G401.6 (cell line): ENCODE results near the gene CCL22.
"Not testable (repeated sequence)": the region's sequence is repeated elsewhere in the genome, so short reads cannot be mapped to it uniquely, and the experiment has no call there.

ENCODE experiments used
- FAIRE-seq: peaks from 2 replicates; lab custom pipeline; 2012; peaks lifted over from hg19 to GRCh38; lab: Jason Lieb, UNC

The CCL22 gene

DNA sequence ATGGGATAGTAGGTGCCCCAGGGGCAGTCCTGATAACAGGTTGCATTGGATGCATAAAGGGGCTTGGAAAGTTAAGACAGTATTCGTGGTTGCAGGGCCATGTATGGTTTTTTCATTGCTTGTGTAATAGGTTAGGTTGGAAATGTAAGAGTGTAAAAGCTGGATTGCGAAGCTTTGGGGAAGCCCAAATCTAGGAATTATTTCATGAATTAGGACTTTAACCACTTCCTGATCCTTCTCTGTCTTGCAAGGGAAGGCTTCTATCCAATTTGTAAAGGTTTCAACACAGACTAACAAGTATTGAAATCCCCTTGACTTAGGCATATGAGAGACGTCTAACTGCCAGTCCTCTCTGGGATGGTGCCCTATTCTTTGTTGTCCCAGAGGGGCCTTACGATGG is 38.2 kb downstream of the CCL22 start:
- no peak for FAIRE-seq

DNA sequence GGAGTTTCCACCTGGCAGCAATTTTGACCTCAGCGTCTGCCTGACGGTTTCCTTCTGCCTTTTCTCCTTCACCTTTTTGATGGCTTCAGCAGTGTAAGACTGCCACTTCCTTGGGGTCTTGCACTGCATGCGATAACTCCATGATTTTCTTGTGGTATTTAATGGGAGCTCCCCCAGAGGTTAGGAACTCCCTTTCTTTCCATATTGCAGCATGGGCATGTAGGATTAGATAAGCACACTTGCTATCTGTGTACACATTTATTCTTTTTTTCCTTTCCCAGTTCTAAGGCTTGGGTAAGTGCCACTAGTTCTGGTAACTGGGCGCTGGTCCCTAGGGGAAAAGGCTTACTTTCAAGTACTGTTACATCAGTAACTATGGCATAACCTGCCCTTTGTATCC is 38.9 kb downstream of the CCL22 start:
- not testable (repeated sequence) for FAIRE-seq

DNA sequence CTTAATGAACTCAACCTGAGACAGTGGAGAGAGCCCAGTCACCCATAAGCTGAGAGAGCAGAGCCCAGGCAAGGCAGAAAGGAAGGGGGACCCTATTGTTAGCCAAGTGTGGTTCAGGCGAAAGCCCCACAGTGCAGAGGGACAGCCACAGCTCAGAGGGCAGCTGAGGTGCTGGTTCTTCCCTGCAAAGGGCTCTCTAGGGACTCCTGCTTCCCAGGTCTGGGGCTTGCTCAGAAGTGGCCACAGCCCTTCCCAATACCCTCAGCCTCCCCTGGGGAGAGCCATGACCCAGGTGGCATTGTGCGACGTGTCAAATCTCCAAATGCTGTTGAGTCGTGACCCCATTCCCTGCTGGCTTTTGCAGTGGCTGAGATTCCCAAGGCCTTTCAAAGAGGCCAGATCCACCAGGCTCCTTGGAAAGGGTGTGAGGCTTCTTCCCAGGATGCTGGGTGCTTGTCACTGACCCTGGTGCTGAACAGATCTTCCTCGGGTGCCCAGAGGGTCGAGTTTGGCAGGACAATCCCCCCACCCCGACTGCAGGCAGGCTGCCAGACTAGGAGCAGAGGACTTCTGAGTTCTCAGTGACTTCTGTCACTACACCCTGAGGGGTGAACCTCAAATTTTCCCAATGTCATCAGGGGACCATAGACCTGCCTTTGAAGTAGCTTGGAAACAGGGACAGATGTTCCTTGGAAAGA is 43.5 kb downstream of the CCL22 start:
- no peak for FAIRE-seq

DNA sequence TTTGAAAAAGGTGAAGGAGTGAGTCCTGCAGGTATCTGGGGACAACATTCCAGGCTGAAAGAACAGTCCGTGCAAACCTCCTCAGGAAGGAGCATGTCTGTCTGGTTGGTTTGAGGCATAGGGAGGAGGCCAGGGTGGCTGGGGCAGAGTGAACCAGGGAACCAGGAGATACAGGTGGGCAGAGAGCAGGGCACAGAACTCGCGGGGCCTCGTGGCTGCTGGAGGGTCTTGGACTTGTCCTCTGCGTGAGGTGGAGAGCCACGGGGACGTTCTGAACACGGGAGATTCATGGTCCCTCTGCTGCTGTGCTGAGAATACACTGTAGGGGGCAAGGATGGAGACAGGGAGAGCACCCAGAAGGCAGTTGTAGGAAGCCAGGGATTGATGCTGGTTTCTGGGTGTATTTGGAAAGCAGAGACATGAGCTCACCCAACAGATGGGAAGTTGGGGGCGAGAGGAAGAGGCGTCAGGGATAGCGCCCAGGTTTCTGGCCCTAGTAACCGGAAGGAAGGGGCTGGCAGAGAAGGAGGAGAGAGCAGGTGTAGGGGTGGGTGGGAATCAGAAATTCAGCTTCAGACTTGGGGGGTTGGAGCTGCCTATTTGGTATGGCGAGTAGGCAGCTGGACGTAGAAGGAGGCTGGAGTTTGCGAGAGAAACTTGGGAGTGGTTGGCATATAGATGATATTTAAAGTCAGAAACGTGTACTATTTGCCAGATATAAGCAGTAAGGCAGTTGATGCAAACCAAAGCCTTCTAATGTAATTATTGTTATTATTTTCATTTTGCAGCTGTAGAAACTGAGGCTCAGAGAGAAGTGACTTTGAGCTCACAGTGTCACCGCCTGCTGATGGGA is 45.6 kb downstream of the CCL22 start, which contains the start of gene CCL17:
Gene CCL17 (plus strand): TSS at position 803 of the 853 bp plus-strand sequence. CDS start 9,166 bp downstream, outside the sequence.
- FAIRE-seq = no peak

DNA sequence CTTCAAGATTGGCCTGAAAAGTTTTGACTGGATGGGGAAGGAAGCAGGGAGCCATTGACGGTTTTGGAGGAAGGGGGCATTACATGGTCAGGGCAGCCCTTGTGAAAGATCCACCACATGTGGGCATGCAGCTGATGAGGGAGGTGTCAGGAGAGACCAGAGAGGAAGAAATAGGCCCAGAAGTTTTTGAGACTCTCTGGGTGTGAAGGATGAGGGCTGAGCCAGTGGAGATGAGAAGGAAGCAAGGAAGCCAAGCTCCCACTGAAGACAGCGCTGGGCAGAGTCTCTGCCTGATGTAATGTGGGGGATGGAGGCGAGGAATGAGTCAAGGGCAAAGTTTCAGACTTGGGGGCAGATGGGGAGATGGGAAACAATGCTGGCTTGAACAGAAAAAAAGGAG is 46.5 kb downstream of the CCL22 start:
- FAIRE-seq = no peak

DNA sequence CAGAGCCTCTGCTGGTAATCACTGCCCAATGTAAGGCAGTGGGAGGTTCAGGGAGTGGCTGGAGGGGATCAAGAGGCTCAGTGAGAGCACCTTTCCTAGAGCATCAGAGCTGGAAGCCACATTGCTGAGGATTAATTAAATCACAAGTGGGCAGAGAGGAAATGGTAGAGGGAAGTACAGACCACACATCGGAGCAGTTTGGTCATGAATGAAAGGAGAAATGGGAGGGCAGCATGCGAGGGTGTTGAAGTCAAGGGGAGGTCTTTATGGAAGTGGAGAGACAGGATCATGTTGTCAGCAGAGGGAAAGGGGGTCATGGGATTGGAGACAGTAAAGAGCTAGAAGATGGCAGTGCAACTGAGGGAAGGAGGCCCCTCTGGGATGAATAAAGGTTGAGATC is 48.3 kb downstream of the CCL22 start:
- no peak for FAIRE-seq

DNA sequence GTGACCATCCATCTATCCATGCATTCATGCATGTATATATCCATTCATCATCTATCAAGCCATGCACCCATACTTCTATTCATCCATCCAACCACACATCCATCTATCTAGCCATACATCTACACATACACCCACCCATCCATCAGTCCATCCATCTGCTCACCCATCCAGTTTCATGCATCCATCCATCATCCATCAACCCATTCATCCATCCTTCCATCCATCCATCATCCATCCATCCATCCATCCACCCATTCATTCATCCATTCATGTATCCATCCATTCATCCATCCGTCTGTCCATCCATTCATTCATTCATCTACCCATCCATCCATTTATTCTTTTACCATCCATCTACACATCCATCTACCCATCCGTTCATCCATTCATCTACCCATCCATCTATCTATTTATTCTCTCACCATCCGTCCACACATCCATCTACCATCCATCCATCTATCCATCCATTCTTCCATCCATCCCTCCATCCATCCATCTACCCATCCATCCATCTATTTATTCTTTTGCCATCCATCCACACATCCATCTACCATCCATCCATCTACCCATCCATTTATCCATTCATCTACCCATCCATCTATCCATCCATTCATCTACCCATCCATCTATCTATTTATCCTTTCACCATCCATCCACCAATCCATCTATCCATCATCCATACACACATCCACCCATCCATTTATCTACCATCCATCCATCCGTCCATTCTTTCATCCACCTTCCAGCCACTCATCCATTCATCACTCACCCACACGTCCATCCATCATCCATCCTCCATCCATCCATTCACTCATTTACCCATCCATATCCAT is 49.2 kb downstream of the CCL22 start:
- FAIRE-seq = no peak

DNA sequence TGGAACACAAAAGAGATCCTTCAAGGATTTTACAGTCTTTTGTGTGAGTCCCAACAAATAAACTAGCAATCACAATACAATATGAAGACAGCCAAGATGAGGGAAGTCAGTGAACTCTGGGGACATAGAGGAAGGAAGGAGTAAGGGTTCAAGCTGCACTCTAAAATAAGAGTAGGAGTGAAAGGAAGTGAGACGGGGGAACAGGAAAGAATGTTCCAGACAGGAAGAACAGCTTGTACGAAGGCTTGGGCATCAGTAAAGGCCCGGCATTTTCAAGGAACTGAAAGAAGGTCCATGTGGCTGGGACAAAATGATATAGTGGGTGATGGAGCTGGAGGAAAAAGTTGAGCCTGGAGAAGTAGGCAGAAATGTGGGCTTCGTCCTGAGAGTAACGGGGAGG is 50.5 kb downstream of the CCL22 start:
- no peak for FAIRE-seq

DNA sequence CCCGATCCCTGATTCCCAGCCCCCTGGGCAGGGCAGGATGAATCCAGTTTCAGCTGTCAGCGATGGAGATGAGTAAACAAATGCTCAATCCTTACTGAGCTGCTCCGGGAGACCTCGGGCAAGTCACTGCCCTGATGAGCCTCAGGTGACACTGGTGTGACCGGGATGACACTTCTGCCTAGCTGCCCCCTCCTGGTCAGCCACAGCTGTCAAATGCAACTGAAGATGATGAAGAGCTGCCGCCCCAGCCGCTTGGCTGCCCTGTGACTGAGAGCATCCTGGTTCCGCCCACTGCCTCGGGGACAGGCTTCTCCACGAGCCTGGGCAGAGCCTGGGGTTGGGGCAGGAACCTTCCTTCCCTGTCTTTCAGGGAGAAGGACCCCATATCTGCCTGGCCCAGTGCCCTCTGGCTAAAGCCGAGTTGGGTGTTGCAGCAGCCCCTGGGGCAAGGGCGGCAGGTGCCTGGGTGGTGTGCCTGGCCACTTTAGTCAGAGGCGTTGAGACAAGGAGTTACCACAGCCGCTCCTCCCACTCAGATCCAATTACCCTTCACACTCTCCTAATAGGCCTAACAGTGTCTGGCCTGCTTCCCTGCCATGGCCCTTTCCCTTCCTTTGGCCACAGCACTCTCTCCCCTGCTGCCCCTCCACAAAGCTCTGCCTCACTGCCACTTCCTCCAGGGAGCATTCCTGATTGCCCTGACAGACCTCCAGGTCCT is 51.4 kb downstream of the CCL22 start:
- FAIRE-seq = no peak

DNA sequence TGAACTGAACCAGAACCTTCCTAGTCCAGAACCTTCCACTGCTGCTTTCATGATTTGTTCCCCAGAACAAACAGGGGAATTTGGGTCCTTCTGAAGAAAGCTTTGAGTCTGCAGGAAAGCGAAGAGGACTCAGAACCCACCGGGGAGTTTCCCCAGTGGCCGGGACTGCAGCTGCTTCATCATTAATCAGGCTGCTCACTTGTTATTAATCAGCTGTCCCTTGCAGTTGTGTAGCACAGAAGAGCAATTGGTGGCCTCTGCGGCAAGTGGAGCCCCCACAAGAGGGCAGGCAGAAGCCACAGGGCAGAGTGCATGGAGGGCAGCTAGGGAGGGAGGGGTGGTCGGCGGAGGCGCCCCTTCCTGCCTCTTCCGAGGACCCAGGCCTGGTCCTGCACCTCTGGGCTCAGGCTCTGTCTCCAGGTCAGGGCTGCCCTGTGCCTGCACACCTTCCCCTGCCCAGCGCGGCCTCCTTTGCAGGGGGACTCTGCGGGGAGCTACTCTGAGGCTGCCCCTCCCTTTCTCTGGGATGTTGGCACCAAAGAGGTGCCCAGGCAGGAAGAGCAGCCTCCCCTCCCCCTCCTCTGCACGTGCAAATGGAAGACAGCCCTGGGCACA is 52.9 kb downstream of the CCL22 start:
- FAIRE-seq = no peak

DNA sequence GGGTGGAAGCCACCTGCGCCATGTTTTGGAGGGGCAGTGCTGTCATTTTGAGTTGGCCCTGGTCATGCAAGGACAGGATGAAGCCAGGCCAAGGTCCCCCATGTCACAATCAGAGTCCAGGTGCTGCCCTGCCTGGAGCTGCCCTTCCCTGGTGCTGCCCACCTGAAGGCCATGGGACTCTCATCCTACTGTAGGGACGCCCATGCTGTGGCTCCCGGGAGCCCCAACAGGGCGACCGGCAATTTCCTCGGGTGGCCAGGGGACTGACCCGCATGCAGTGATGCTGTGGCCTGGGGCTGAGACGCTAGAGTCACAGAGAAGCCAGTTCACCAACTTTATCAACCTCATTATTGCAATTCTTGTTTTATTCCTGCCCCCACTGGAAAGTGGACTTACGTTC is 54.0 kb downstream of the CCL22 start:
- FAIRE-seq = no peak

DNA sequence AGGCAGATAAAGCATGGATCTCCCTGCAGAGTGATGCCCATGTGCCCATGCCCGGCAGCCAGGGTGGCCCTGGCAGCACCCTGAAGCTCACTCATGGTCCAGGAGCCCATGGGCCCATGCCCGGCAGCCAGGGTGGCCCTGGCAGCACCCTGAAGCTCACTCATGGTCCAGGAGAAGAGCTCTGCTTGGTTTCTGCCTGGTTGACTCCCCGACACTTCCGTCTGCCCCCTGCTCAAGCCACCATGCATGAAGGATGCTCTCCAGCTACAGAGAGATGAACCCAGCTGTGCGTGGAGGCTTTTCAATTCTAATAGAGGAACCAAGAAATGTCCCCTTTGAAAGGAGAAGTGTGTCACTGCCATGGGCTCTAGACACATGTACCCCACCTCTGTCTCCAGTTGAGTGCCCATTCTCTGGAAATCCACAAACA is 54.7 kb downstream of the CCL22 start:
- no peak for FAIRE-seq

DNA sequence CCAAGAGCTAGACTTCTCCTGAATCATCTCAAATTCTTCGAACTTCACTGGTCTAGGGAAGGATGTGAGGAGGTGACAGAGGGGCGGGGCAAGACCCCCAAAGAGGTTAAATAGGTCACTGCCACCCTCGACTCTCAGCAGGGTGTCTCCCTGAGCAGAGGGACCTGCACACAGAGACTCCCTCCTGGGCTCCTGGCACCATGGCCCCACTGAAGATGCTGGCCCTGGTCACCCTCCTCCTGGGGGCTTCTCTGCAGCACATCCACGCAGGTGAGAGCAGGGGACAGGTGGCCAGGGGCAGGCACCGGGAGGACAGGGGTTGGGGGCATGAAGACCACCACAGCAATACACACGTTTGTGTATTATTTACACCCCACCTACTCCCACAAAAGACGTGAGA is 55.1 kb downstream of the CCL22 start:
- FAIRE-seq = no peak
